AG09319 (cell line): ENCODE measurements around the gene NMT1.
A peak's percentile ranks its signal among the peaks of the same experiment; 100 is the strongest.

ENCODE experiments used
- DNase-seq: peaks from one replicate; pipeline ENCODE4 v3.0.0-alpha.2; 2010; ENCODE audit warnings: low read depth; ENCODE audit errors: extremely low read depth
- TF ChIP-seq, protein P1 (sequence below): IDR thresholded peaks from 2 replicates; pipeline ENCODE4 v1.5.1; 2011; ENCODE audit warnings: low read depth, mild to moderate bottlenecking, inconsistent platforms, low read length, moderate library complexity

NMT1 gene

GRCh38 chr17:45060797-45061605, at the start of gene NMT1:
Gene NMT1 (plus strand): TSS chr17:45061317. CDS start chr17:45061330, 13 bp downstream.
- TF ChIP-seq, protein P1, sequence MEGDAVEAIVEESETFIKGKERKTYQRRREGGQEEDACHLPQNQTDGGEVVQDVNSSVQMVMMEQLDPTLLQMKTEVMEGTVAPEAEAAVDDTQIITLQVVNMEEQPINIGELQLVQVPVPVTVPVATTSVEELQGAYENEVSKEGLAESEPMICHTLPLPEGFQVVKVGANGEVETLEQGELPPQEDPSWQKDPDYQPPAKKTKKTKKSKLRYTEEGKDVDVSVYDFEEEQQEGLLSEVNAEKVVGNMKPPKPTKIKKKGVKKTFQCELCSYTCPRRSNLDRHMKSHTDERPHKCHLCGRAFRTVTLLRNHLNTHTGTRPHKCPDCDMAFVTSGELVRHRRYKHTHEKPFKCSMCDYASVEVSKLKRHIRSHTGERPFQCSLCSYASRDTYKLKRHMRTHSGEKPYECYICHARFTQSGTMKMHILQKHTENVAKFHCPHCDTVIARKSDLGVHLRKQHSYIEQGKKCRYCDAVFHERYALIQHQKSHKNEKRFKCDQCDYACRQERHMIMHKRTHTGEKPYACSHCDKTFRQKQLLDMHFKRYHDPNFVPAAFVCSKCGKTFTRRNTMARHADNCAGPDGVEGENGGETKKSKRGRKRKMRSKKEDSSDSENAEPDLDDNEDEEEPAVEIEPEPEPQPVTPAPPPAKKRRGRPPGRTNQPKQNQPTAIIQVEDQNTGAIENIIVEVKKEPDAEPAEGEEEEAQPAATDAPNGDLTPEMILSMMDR: no peak
- DNase-seq: peak; percentile 97

DNA sequence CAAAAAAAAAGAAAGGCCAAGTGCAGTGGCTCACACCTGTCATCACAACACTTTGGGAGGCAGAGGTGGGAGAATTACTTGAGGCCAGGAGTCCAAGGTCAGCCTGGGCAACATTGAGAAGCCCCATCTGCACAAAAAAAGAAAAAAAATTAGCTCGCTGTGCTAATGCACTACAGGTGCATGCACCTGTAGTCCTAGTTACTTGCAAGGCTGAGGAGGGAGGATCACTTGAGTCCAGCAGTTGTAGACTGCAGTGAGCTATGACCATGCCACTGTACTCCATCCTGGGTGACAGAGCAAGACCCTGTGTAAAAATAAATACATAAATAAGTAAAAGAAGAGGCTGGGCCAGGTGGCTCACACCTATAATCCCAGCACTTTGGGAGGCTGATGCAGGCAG, 49.4 kb upstream of the NMT1 start:
- no peak for DNase-seq
- TF ChIP-seq, protein P1: no peak

DNA sequence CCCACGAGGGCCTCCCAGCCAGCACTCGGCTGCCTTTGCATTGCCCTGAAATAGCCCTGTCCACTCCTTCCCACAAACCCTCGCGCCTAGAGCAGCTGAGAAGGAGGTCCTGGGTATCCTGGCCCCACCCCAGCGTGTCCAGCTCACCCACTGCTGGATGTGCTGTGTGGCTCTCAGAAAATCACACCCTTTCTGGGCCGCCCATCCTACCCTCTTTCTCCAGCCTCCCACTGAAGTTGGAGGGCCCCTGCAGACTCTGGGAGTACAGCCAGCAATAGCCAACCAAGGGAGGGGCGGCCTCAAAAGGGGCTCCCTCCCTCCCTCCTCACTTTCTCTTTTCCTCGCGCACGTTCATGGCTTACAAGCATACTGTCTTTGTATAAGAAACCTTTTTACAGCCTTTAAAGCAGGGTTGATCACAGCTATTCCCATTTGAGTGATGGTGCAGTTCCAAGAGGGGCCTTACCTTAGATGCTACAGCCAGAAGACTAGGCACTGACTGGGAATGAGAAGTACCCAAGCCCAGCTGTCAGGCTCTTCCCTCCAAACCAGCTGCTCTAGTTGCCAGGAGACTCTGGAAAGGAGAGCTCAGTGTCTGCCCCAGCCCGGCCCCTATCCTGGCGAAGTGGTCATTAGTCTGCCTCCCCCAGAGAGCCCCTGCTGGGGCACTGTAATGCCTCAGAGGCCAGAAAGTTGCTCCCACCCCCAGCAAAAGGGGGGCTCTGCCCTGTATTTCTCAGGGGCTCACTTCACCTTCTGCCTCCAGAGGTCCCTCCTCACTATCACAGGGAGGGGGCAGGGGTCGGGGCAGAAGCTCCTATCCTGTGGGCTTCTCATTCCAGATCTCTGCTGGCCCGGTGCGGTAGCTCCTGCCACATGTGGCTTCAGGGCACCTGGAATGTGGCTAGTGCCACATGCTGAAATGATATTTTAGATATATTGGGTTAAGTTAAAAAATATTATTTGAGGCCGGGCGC, 47.8 kb upstream of the NMT1 start:
- DNase-seq: no peak
- TF ChIP-seq, protein P1: no peak

GRCh38 chr17:45016237-45016636, 44.9 kb upstream of the NMT1 start:
- DNase-seq: no peak
- TF ChIP-seq, protein P1: no peak

DNA sequence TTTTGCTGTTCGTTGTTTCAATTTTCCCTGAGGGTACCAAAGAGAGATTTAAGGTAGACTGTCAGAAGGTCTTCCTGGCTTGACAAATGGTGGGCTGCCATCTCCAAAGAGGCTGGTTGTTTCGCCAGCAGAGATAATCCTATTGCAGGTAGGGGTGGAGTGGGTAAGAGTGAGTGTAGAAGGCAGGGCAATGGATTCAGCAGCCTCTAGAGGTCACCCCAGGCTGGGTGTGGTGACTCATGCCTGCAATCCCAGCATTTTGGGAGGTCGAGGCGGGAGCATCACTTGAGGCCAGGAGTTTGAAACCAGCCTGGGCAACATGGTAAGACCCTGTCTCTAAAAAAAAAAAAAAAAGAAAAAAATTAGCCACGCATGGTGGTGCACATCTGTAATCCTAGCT, 44.3 kb upstream of the NMT1 start:
- TF ChIP-seq, protein P1: peak; percentile 28
- DNase-seq: no peak

- no peak for DNase-seq
- TF ChIP-seq, protein P1: no peak
Observed at GRCh38 chr17:45018514-45018847, 42.6 kb upstream of the NMT1 start.
